GM23338 (cell line): Measurements from ENCODE around the gene DOCK10. TPM values are rescaled to one million over a fixed set of nuclear protein-coding genes. Genes with fewer than 3 reads are reported as not detected.

Experiments
- ATAC-seq: fragments of 200-7000 bp; cut with Tn5 transposase; 3 replicates; pipeline ENCODE4 v1.9.1; 2020
- DNase-seq: peaks from one replicate; pipeline ENCODE4 v3.0.0-alpha.2; 2015; ENCODE audit warnings: low spot score
- H2AFZ ChIP-seq: fragments of 200-600 bp; sonication (generic); 2 replicates; pipeline ENCODE4 v1.8.0; 2016; ENCODE audit warnings: antibody characterized with exemption, mild to moderate bottlenecking, moderate library complexity
- H3F3A ChIP-seq: fragments of 200-600 bp; sonication (generic); replicated peaks from 2 replicates; pipeline ENCODE4 v1.8.0; 2017; ENCODE audit warnings: antibody characterized with exemption, mixed run types, low read depth
- H3K27ac ChIP-seq: fragments of 200-600 bp; sonication (generic); 2 replicates; pipeline ENCODE4 v1.6.1; 2016; ENCODE audit warnings: low read depth
- H3K27me3 ChIP-seq: fragments of 200-600 bp; sonication (generic); 2 replicates; pipeline ENCODE4 v1.8.0; 2016; ENCODE audit warnings: mild to moderate bottlenecking, mixed run types, moderate library complexity; ENCODE audit not compliant: insufficient read depth
- H3K36me3 ChIP-seq: fragments of 200-600 bp; sonication (generic); 2 replicates; pipeline ENCODE4 v1.8.0; 2016; ENCODE audit warnings: mild to moderate bottlenecking; ENCODE audit not compliant: insufficient read depth
- H3K4me1 ChIP-seq: fragments of 200-600 bp; sonication (generic); 2 replicates; pipeline ENCODE4 v1.8.0; 2016; ENCODE audit warnings: mild to moderate bottlenecking, moderate library complexity; ENCODE audit not compliant: insufficient read depth
- H3K4me2 ChIP-seq: fragments of 200-600 bp; sonication (generic); 2 replicates; pipeline ENCODE4 v1.7.1; 2017; ENCODE audit warnings: mixed run types
- H3K4me3 ChIP-seq: fragments of 200-600 bp; sonication (generic); 2 replicates; pipeline ENCODE4 v1.6.1; 2016; ENCODE audit warnings: mixed run types
- H3K79me2 ChIP-seq: fragments of 200-600 bp; sonication (generic); replicated peaks from 2 replicates; pipeline ENCODE4 v1.8.0; 2017; ENCODE audit warnings: mild to moderate bottlenecking; ENCODE audit not compliant: insufficient read depth
- H3K9me2 ChIP-seq: fragments of 200-600 bp; sonication (generic); 2 replicates; pipeline ENCODE4 v1.8.0; 2017; ENCODE audit not compliant: insufficient read depth
- H4K20me1 ChIP-seq: fragments of 200-600 bp; sonication (generic); replicated peaks from 2 replicates; pipeline ENCODE4 v1.8.0; 2017; ENCODE audit warnings: mild to moderate bottlenecking; ENCODE audit not compliant: insufficient read depth
- H3K27ac Mint-ChIP-seq: 2 replicates; pipeline ENCODE4 v1.8.0; 2020; ENCODE audit warnings: inconsistent platforms, mild to moderate bottlenecking, moderate library complexity, mixed read lengths
- H3K27me3 Mint-ChIP-seq: 3 replicates; pipeline ENCODE4 v1.8.0; 2022; ENCODE audit warnings: low read depth, mild to moderate bottlenecking, moderate library complexity, mixed read lengths, inconsistent platforms; ENCODE audit not compliant: insufficient read depth, poor library complexity
- H3K36me3 Mint-ChIP-seq: 3 replicates; pipeline ENCODE4 v1.8.0; 2021; ENCODE audit warnings: low read depth, mild to moderate bottlenecking, inconsistent platforms, moderate library complexity, mixed read lengths
- H3K4me1 Mint-ChIP-seq: 3 replicates; pipeline ENCODE4 v1.8.0; 2020; ENCODE audit warnings: mild to moderate bottlenecking, inconsistent platforms, mixed read lengths
- H3K4me3 Mint-ChIP-seq: 3 replicates; pipeline ENCODE4 v1.8.0; 2021; ENCODE audit warnings: moderate library complexity, mild to moderate bottlenecking, inconsistent platforms, mixed read lengths
- H3K9me3 Mint-ChIP-seq: 3 replicates; pipeline ENCODE4 v1.8.0; 2020; ENCODE audit warnings: moderate library complexity, mild to moderate bottlenecking, inconsistent platforms, mixed read lengths
- CREB1 ChIP-seq: fragments of 250-450 bp; sonication (Bioruptor Pico); IDR thresholded peaks from 2 replicates; pipeline ENCODE4 v1.5.0; 2020; ENCODE audit warnings: low read depth, mild to moderate bottlenecking, moderate library complexity
- CTCF ChIP-seq, 2 experiments: fragments of 200-600 bp in 1 of 2; sonication (generic) in 1 of 2; conservative IDR thresholded peaks; 2 replicates each; pipeline versions ENCODE4 v1.5.1 to v1.6.1; 2016 to 2017; ENCODE audit warnings: antibody characterized with exemption in 2 of 2, low read depth in 2 of 2, mild to moderate bottlenecking in 2 of 2, moderate library complexity in 1 of 2
- EZH2 ChIP-seq: fragments of 200-600 bp; sonication (generic); IDR thresholded peaks from one replicate; pipeline ENCODE4 v1.8.0; 2017; ENCODE audit warnings: antibody characterized with exemption, mild to moderate bottlenecking, low read depth; ENCODE audit not compliant: unreplicated experiment
- EZH2phosphoT487 ChIP-seq: fragments of 200-600 bp; sonication (generic); IDR thresholded peaks from one replicate; pipeline ENCODE4 v1.8.1; 2018; ENCODE audit warnings: antibody characterized with exemption; ENCODE audit not compliant: unreplicated experiment
- JUNB ChIP-seq: IDR thresholded peaks from one replicate; pipeline ENCODE4 v1.6.1; 2016; ENCODE audit warnings: antibody characterized with exemption; ENCODE audit not compliant: unreplicated experiment
- NANOG ChIP-seq: IDR thresholded peaks from 2 replicates; pipeline ENCODE4 v1.6.1; 2016; ENCODE audit warnings: antibody characterized with exemption, borderline replicate concordance
- POLR2AphosphoS5 ChIP-seq: IDR thresholded peaks from 2 replicates; pipeline ENCODE4 v1.6.1; 2016; ENCODE audit warnings: antibody characterized with exemption, low read depth
- STAT1 ChIP-seq: IDR thresholded peaks from one replicate; pipeline ENCODE4 v1.6.1; 2016; ENCODE audit warnings: antibody characterized with exemption; ENCODE audit not compliant: unreplicated experiment
- ZNF114 ChIP-seq: fragments of 250-450 bp; sonication (Bioruptor Pico); IDR thresholded peaks from 2 replicates; pipeline ENCODE4 v1.5.0; 2020; ENCODE audit warnings: mild to moderate bottlenecking, moderate library complexity
- ZNF331 ChIP-seq: fragments of 250-450 bp; sonication (Bioruptor Pico); IDR thresholded peaks from 2 replicates; pipeline ENCODE4 v1.5.0; 2020; ENCODE audit warnings: low read depth, mild to moderate bottlenecking, moderate library complexity
- polyA plus RNA-seq: library from polyadenylated mRNA; unstranded; fragments of >200 nt; fragmentation: Nextera tagmentation; extraction: Ambion mirVana; gene quantifications from 2 replicates; pipeline ENCODE4 v1.2.1, GENCODE V29; 2016
- total RNA-seq: library from RNA; depleted of rRNA; stranded (reverse); fragments of >200 nt; shearing (Covaris generic); gene quantifications from 2 replicates; pipeline ENCODE4 v1.2.3, GENCODE V29; 2014
- TF ChIP-seq, protein P1 (sequence below): IDR thresholded peaks from one replicate; pipeline ENCODE4 v1.6.1; 2018; ENCODE audit warnings: antibody characterized with exemption; ENCODE audit not compliant: unreplicated experiment
- TF ChIP-seq, protein P2 (sequence below): fragments of 250-450 bp; sonication (Bioruptor Pico); IDR thresholded peaks from 2 replicates; pipeline ENCODE4 v1.5.0; 2020; ENCODE audit warnings: mild to moderate bottlenecking, moderate library complexity

The DOCK10 gene
- total and polyA plus RNA-seq, 2 experiments from 2014 or later, result 1.0 to 1.7 TPM

GRCh38 chr2:224976629-224977525, 65.4 kb downstream of the DOCK10 start:
- no peak overlapping the region for H3K27ac ChIP-seq
- H3K27me3 Mint-ChIP-seq, result no peaks in the 10 kb centered on the region
- H3K27me3 ChIP-seq, result no peaks in the 10 kb centered on the region
- no peak overlapping the region for H3K4me2 ChIP-seq
- H3K9me2 ChIP-seq, result no peaks in the 10 kb centered on the region
- H3K27ac Mint-ChIP-seq, result 0 out of 2 replicates have a peak overlapping the region, but pooled peaks have one; percentile 9
- no peak overlapping the region for H2AFZ ChIP-seq
- H3F3A ChIP-seq, result no peaks in the 10 kb centered on the region
- no peaks in the 10 kb centered on the region for H3K4me1 ChIP-seq
- no peak overlapping the region for H3K4me3 Mint-ChIP-seq
- no peak overlapping the region for H3K4me3 ChIP-seq
- no peak for DNase-seq
- TF ChIP-seq, protein P1, sequence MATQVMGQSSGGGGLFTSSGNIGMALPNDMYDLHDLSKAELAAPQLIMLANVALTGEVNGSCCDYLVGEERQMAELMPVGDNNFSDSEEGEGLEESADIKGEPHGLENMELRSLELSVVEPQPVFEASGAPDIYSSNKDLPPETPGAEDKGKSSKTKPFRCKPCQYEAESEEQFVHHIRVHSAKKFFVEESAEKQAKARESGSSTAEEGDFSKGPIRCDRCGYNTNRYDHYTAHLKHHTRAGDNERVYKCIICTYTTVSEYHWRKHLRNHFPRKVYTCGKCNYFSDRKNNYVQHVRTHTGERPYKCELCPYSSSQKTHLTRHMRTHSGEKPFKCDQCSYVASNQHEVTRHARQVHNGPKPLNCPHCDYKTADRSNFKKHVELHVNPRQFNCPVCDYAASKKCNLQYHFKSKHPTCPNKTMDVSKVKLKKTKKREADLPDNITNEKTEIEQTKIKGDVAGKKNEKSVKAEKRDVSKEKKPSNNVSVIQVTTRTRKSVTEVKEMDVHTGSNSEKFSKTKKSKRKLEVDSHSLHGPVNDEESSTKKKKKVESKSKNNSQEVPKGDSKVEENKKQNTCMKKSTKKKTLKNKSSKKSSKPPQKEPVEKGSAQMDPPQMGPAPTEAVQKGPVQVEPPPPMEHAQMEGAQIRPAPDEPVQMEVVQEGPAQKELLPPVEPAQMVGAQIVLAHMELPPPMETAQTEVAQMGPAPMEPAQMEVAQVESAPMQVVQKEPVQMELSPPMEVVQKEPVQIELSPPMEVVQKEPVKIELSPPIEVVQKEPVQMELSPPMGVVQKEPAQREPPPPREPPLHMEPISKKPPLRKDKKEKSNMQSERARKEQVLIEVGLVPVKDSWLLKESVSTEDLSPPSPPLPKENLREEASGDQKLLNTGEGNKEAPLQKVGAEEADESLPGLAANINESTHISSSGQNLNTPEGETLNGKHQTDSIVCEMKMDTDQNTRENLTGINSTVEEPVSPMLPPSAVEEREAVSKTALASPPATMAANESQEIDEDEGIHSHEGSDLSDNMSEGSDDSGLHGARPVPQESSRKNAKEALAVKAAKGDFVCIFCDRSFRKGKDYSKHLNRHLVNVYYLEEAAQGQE, result no peak
- TF ChIP-seq JUNB (no peak), POLR2AphosphoS5 (no peak), ZNF114 (CRISPR knock-in tag) (no peak), STAT1 (no peak), CTCF (conservative IDR thresholded peaks at IDR 0.05; ENCODE audit: low read depth in 2 of 2) (no peak), EZH2phosphoT487 (no peak), ZNF331 (CRISPR knock-in tag) (no peak), CREB1 (CRISPR knock-in tag) (no peak), NANOG (no peak), EZH2 (no peak)
- TF ChIP-seq, protein P2, sequence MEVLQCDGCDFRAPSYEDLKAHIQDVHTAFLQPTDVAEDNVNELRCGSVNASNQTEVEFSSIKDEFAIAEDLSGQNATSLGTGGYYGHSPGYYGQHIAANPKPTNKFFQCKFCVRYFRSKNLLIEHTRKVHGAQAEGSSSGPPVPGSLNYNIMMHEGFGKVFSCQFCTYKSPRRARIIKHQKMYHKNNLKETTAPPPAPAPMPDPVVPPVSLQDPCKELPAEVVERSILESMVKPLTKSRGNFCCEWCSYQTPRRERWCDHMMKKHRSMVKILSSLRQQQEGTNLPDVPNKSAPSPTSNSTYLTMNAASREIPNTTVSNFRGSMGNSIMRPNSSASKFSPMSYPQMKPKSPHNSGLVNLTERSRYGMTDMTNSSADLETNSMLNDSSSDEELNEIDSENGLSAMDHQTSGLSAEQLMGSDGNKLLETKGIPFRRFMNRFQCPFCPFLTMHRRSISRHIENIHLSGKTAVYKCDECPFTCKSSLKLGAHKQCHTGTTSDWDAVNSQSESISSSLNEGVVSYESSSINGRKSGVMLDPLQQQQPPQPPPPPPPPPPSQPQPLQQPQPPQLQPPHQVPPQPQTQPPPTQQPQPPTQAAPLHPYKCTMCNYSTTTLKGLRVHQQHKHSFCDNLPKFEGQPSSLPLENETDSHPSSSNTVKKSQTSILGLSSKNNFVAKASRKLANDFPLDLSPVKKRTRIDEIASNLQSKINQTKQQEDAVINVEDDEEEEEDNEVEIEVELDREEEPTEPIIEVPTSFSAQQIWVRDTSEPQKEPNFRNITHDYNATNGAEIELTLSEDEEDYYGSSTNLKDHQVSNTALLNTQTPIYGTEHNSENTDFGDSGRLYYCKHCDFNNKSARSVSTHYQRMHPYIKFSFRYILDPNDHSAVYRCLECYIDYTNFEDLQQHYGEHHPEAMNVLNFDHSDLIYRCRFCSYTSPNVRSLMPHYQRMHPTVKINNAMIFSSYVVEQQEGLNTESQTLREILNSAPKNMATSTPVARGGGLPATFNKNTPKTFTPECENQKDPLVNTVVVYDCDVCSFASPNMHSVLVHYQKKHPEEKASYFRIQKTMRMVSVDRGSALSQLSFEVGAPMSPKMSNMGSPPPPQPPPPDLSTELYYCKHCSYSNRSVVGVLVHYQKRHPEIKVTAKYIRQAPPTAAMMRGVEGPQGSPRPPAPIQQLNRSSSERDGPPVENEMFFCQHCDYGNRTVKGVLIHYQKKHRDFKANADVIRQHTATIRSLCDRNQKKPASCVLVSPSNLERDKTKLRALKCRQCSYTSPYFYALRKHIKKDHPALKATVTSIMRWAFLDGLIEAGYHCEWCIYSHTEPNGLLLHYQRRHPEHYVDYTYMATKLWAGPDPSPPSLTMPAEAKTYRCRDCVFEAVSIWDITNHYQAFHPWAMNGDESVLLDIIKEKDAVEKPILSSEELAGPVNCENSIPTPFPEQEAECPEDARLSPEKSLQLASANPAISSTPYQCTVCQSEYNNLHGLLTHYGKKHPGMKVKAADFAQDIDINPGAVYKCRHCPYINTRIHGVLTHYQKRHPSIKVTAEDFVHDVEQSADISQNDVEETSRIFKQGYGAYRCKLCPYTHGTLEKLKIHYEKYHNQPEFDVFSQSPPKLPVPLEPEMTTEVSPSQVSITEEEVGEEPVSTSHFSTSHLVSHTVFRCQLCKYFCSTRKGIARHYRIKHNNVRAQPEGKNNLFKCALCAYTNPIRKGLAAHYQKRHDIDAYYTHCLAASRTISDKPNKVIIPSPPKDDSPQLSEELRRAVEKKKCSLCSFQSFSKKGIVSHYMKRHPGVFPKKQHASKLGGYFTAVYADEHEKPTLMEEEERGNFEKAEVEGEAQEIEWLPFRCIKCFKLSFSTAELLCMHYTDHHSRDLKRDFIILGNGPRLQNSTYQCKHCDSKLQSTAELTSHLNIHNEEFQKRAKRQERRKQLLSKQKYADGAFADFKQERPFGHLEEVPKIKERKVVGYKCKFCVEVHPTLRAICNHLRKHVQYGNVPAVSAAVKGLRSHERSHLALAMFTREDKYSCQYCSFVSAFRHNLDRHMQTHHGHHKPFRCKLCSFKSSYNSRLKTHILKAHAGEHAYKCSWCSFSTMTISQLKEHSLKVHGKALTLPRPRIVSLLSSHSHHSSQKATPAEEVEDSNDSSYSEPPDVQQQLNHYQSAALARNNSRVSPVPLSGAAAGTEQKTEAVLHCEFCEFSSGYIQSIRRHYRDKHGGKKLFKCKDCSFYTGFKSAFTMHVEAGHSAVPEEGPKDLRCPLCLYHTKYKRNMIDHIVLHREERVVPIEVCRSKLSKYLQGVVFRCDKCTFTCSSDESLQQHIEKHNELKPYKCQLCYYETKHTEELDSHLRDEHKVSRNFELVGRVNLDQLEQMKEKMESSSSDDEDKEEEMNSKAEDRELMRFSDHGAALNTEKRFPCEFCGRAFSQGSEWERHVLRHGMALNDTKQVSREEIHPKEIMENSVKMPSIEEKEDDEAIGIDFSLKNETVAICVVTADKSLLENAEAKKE (CRISPR knock-in tag), result no peak
- no peaks in the 10 kb centered on the region for H3K4me1 Mint-ChIP-seq
- H3K9me3 Mint-ChIP-seq, result no peaks in the 10 kb centered on the region
- no peaks in the 10 kb centered on the region for H3K79me2 ChIP-seq
- no peaks in the 10 kb centered on the region for H3K36me3 ChIP-seq
- no peaks in the 10 kb centered on the region for H4K20me1 ChIP-seq
- ATAC-seq, result no peak
- no peaks in the 10 kb centered on the region for H3K36me3 Mint-ChIP-seq
